Loucy (cell line): Measurements from ENCODE around the gene RAD21L1.

Source experiments
- H2AFZ ChIP-seq: fragments of 200-600 bp; sonication (generic); 2 replicates; pipeline ENCODE4 v1.6.0; 2016; ENCODE audit warnings: antibody characterized with exemption, mild to moderate bottlenecking, low read length, moderate library complexity
- H3F3A ChIP-seq: fragments of 200-600 bp; 2 replicates; pipeline ENCODE4 v1.6.0; 2016; ENCODE audit warnings: antibody characterized with exemption, low read depth, mild to moderate bottlenecking
- H3K27me3 ChIP-seq: fragments of 200-600 bp; sonication (generic); 2 replicates; pipeline ENCODE4 v1.6.1; 2014; ENCODE audit warnings: low read length, mild to moderate bottlenecking; ENCODE audit not compliant: insufficient read depth, poor library complexity, severe bottlenecking
- H3K36me3 ChIP-seq: fragments of 200-600 bp; sonication (generic); 2 replicates; pipeline ENCODE4 v1.6.1; 2016; ENCODE audit warnings: low read length; ENCODE audit not compliant: insufficient read depth
- H3K4me1 ChIP-seq: fragments of 200-600 bp; sonication (generic); 2 replicates; pipeline ENCODE4 v1.5.1; 2014; ENCODE audit warnings: low read length, mild to moderate bottlenecking; ENCODE audit not compliant: insufficient read depth, poor library complexity, severe bottlenecking
- H3K4me2 ChIP-seq: fragments of 200-600 bp; sonication (generic); 2 replicates; pipeline ENCODE4 v1.6.0; 2014; ENCODE audit warnings: antibody characterized with exemption, low read length, low read depth, mild to moderate bottlenecking; ENCODE audit not compliant: poor library complexity, severe bottlenecking
- H3K4me3 ChIP-seq: fragments of 200-600 bp; sonication (generic); 2 replicates; pipeline ENCODE4 v1.5.1; 2014; ENCODE audit warnings: low read length, mild to moderate bottlenecking, mixed read lengths; ENCODE audit not compliant: poor library complexity, severe bottlenecking
- H3K79me2 ChIP-seq: fragments of 200-600 bp; sonication (generic); 2 replicates; pipeline ENCODE4 v1.6.1; 2014; ENCODE audit warnings: low read length; ENCODE audit not compliant: insufficient read depth
- H3K9ac ChIP-seq: fragments of 200-600 bp; sonication (generic); 2 replicates; pipeline ENCODE4 v1.6.0; 2014; ENCODE audit warnings: mild to moderate bottlenecking, low read depth, low read length, moderate library complexity; ENCODE audit not compliant: poor library complexity, severe bottlenecking
- H3K9me2 ChIP-seq: fragments of 200-600 bp; sonication (generic); replicated peaks from 2 replicates; pipeline ENCODE4 v1.6.1; 2016; ENCODE audit warnings: low read depth, low read length, mixed read lengths
- H3K9me3 ChIP-seq: fragments of 200-600 bp; sonication (generic); 2 replicates; pipeline ENCODE4 v1.6.1; 2014; ENCODE audit warnings: mild to moderate bottlenecking, antibody characterized with exemption, low read length, low read depth; ENCODE audit not compliant: insufficient read depth
- H4K20me1 ChIP-seq: fragments of 200-600 bp; sonication (generic); 2 replicates; pipeline ENCODE4 v1.6.0; 2014; ENCODE audit warnings: antibody characterized with exemption, low read length, mild to moderate bottlenecking; ENCODE audit not compliant: insufficient read depth, poor library complexity, severe bottlenecking
- CTCF ChIP-seq: fragments of 200-600 bp; sonication (generic); conservative IDR thresholded peaks from 2 replicates; pipeline ENCODE4 v1.5.1; 2014; ENCODE audit warnings: mild to moderate bottlenecking, antibody characterized with exemption, low read length
- EZH2phosphoT487 ChIP-seq: fragments of 200-600 bp; IDR thresholded peaks from 2 replicates; pipeline ENCODE4 v1.6.1; 2018; ENCODE audit warnings: antibody characterized with exemption, mild to moderate bottlenecking, moderate library complexity, borderline replicate concordance

RAD21L1 gene

GRCh38 chr20:1299522-1299921, 73.7 kb downstream of the RAD21L1 start:
- no peak overlapping the region for H3K4me3 ChIP-seq
- no peaks in the 10 kb centered on the region for H3K9me3 ChIP-seq
- H3K4me1 ChIP-seq, result peaks cover 16% of the 10 kb centered on the region
- H3K27me3 ChIP-seq, result no peaks in the 10 kb centered on the region
- TF ChIP-seq EZH2phosphoT487 (no peak), CTCF (peak; percentile 68)
- no peaks in the 10 kb centered on the region for H3K79me2 ChIP-seq
- H3F3A ChIP-seq, result 0 out of 2 replicates have a peak, but pooled peaks cover 2% of the 10 kb centered on the region
- H3K9ac ChIP-seq, result no peak overlapping the region
- H3K9me2 ChIP-seq, result no peaks in the 10 kb centered on the region
- H3K4me2 ChIP-seq, result peak overlapping the region; percentile 79
- H2AFZ ChIP-seq, result no peak overlapping the region
- no peaks in the 10 kb centered on the region for H3K36me3 ChIP-seq
- H4K20me1 ChIP-seq, result no peaks in the 10 kb centered on the region

- H3K9ac ChIP-seq, result peak overlapping the region; percentile 57
These were observed 74.4 kb downstream of the RAD21L1 start for GRCh38 chr20:1300083-1300840.

GRCh38 chr20:1301031-1301529, 75.2 kb downstream of the RAD21L1 start:
- no peaks in the 10 kb centered on the region for H3K9me2 ChIP-seq
- H3K9me3 ChIP-seq, result no peaks in the 10 kb centered on the region
- H2AFZ ChIP-seq, result peak overlapping the region; percentile 88
- H3K36me3 ChIP-seq, result no peaks in the 10 kb centered on the region
- peak overlapping the region; percentile 79 for H3K4me2 ChIP-seq
- peak overlapping the region; percentile 61 for H3K4me3 ChIP-seq
- TF ChIP-seq CTCF (no peak), EZH2phosphoT487 (no peak)
- H3K4me1 ChIP-seq, result peaks cover 16% of the 10 kb centered on the region
- peak overlapping the region; percentile 57 for H3K9ac ChIP-seq
- no peaks in the 10 kb centered on the region for H4K20me1 ChIP-seq
- H3F3A ChIP-seq, result 0 out of 2 replicates have a peak, but pooled peaks cover 2% of the 10 kb centered on the region
- no peaks in the 10 kb centered on the region for H3K27me3 ChIP-seq
- H3K79me2 ChIP-seq, result no peaks in the 10 kb centered on the region

More at GRCh38 chr20:1300083-1300840, 74.4 kb downstream of the RAD21L1 start:
- Histone ChIP-seq H4K20me1 (no peaks in the 10 kb centered on the region), H3K9me2 (no peaks in the 10 kb centered on the region), H3F3A (0 out of 2 replicates have a peak, but pooled peaks cover 2% of the 10 kb centered on the region), H3K4me3 (peak overlapping the region; percentile 61), H3K79me2 (no peaks in the 10 kb centered on the region), H3K9me3 (no peaks in the 10 kb centered on the region), H3K4me2 (peak overlapping the region; percentile 79), H2AFZ (peak overlapping the region; percentile 88), H3K36me3 (no peaks in the 10 kb centered on the region), H3K27me3 (no peaks in the 10 kb centered on the region), H3K4me1 (peaks cover 16% of the 10 kb centered on the region)
- TF ChIP-seq EZH2phosphoT487, result no peak
- TF ChIP-seq CTCF, result no peak
